ENCODE data around the gene PIK3C2G. TPM values are rescaled to one million over a fixed set of nuclear protein-coding genes. Genes with fewer than 3 reads are reported as not detected.

The PIK3C2G gene
- total RNA-seq (2021; ENCODE audit: unreplicated experiment), result not detected
- not detected for polyA plus RNA-seq (2012; ENCODE audit: insufficient read length)
- percentile 1 among the genes with signal in this experiment for Bru-seq, nascent RNA
- percentile 0 among the genes with signal in this experiment for BruChase-seq, experiment 1, labeled RNA remaining after a 2-hour chase
- BruChase-seq, experiment 2, labeled RNA remaining after a 6-hour chase, result percentile 0 among the genes with signal in this experiment
- long read RNA-seq, result 0 reads

GRCh38 chr12:18261273-18261672 lies at the start of gene PIK3C2G:
TSS of gene PIK3C2G (plus strand) at chr12:18261518. CDS start at chr12:18282082, 20,564 bp downstream.
- ATAC-seq, result no peak
- BruUV-seq (replicated peaks), result no TSS peak
- Histone ChIP-seq H3K4me1 (ENCODE audit: control insufficient read depth, insufficient read depth, low read length) (no peaks in the 10 kb centered on the region), H3K27me3 (ENCODE audit: control insufficient read depth, insufficient read depth, low read length) (no peaks in the 10 kb centered on the region), H3K36me3 (ENCODE audit: control insufficient read depth, insufficient read depth, low read length) (no peaks in the 10 kb centered on the region), H3K4me3 (ENCODE audit: low read depth in 2 of 2, low read length in 2 of 2) (no peak within 1 kb of the TSS), H3K27ac (ENCODE audit: low read length) (no peak within 1 kb of the TSS), H3K9me3 (ENCODE audit: control insufficient read depth, insufficient read depth, low read depth, low read length) (no peaks in the 10 kb centered on the region)
- TF ChIP-seq, protein P1, sequence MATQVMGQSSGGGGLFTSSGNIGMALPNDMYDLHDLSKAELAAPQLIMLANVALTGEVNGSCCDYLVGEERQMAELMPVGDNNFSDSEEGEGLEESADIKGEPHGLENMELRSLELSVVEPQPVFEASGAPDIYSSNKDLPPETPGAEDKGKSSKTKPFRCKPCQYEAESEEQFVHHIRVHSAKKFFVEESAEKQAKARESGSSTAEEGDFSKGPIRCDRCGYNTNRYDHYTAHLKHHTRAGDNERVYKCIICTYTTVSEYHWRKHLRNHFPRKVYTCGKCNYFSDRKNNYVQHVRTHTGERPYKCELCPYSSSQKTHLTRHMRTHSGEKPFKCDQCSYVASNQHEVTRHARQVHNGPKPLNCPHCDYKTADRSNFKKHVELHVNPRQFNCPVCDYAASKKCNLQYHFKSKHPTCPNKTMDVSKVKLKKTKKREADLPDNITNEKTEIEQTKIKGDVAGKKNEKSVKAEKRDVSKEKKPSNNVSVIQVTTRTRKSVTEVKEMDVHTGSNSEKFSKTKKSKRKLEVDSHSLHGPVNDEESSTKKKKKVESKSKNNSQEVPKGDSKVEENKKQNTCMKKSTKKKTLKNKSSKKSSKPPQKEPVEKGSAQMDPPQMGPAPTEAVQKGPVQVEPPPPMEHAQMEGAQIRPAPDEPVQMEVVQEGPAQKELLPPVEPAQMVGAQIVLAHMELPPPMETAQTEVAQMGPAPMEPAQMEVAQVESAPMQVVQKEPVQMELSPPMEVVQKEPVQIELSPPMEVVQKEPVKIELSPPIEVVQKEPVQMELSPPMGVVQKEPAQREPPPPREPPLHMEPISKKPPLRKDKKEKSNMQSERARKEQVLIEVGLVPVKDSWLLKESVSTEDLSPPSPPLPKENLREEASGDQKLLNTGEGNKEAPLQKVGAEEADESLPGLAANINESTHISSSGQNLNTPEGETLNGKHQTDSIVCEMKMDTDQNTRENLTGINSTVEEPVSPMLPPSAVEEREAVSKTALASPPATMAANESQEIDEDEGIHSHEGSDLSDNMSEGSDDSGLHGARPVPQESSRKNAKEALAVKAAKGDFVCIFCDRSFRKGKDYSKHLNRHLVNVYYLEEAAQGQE (IDR thresholded peaks at IDR 0.05; ENCODE audit: insufficient read depth in 1 of 2, low read depth in 2 of 2, low read length in 1 of 2), result no peak
- TF ChIP-seq POLR2AphosphoS5 (IDR thresholded peaks at IDR 0.05; ENCODE audit: low read depth, low read length) (no peak), TCF7L2 (IDR thresholded peaks at IDR 0.05; ENCODE audit: low read depth, low read length) (no peak), SIN3A (IDR thresholded peaks at IDR 0.05; ENCODE audit: borderline replicate concordance, insufficient read depth, low read depth, low read length) (no peak)
- TF ChIP-seq, protein P2, sequence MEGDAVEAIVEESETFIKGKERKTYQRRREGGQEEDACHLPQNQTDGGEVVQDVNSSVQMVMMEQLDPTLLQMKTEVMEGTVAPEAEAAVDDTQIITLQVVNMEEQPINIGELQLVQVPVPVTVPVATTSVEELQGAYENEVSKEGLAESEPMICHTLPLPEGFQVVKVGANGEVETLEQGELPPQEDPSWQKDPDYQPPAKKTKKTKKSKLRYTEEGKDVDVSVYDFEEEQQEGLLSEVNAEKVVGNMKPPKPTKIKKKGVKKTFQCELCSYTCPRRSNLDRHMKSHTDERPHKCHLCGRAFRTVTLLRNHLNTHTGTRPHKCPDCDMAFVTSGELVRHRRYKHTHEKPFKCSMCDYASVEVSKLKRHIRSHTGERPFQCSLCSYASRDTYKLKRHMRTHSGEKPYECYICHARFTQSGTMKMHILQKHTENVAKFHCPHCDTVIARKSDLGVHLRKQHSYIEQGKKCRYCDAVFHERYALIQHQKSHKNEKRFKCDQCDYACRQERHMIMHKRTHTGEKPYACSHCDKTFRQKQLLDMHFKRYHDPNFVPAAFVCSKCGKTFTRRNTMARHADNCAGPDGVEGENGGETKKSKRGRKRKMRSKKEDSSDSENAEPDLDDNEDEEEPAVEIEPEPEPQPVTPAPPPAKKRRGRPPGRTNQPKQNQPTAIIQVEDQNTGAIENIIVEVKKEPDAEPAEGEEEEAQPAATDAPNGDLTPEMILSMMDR (IDR thresholded peaks at IDR 0.05), result no peak
- ChIA-PET CTCF (no interaction called here), POLR2A (interaction anchor here (0.7 kb wide), 1 partner anchor 157 kb away, joined by 4 read pairs; no protein-coding TSS in a partner anchor)
- DNase-seq (ENCODE audit: low read depth, low spot score), result no peak
- intact Hi-C loops (cut with micrococcal nuclease; ENCODE audit: unreplicated experiment) (no loop called here), in situ Hi-C loops (cut with HindIII; ENCODE audit: low pct_unique_long_range_greater_than_20kb, low sequenced_read_pairs) (no loop called here)

- CTCF ChIA-PET, result no interaction called here
- Histone ChIP-seq H3K27ac (ENCODE audit: low read length) (no peak overlapping the region), H3K9me3 (ENCODE audit: control insufficient read depth, insufficient read depth, low read depth, low read length) (no peaks in the 10 kb centered on the region), H3K4me3 (ENCODE audit: low read depth in 2 of 2, low read length in 2 of 2) (no peak overlapping the region), H3K36me3 (ENCODE audit: control insufficient read depth, insufficient read depth, low read length) (no peaks in the 10 kb centered on the region), H3K4me1 (ENCODE audit: control insufficient read depth, insufficient read depth, low read length) (no peaks in the 10 kb centered on the region), H3K27me3 (ENCODE audit: control insufficient read depth, insufficient read depth, low read length) (no peaks in the 10 kb centered on the region)
- in situ Hi-C loops (cut with HindIII; ENCODE audit: low pct_unique_long_range_greater_than_20kb, low sequenced_read_pairs), result no loop called here
- BruUV-seq (replicated peaks), result no TSS peak
- TF ChIP-seq TCF7L2 (IDR thresholded peaks at IDR 0.05; ENCODE audit: low read depth, low read length) (no peak), SIN3A (IDR thresholded peaks at IDR 0.05; ENCODE audit: borderline replicate concordance, insufficient read depth, low read depth, low read length) (no peak), POLR2AphosphoS5 (IDR thresholded peaks at IDR 0.05; ENCODE audit: low read depth, low read length) (no peak)
- TF ChIP-seq, protein P1 (IDR thresholded peaks at IDR 0.05; ENCODE audit: insufficient read depth in 1 of 2, low read depth in 2 of 2, low read length in 1 of 2), result no peak
- TF ChIP-seq, protein P2 (IDR thresholded peaks at IDR 0.05), result no peak
- ATAC-seq, result no peak
- no peak for DNase-seq (ENCODE audit: low read depth, low spot score)
- intact Hi-C loops (cut with micrococcal nuclease; ENCODE audit: unreplicated experiment), result no loop called here
- POLR2A ChIA-PET, result no interaction called here
These were observed 43.4 kb upstream of the PIK3C2G start for GRCh38 chr12:18217966-18218365.
